PC-9 (cell line): ENCODE data around the gene TPRKB. TPM values are rescaled to one million over a fixed set of nuclear protein-coding genes. Genes with fewer than 3 reads are reported as not detected.

Experiments used
- BruUV-seq: library from RNA; stranded (reverse); fragments of 400-500 nt; replicated peaks from 2 replicates; lab custom pipeline; 2021; lab: Mats Ljungman, UMichigan
- CTCF ChIA-PET: fragments of 300-600 bp; sonication (Branson Sonifier 250); formaldehyde crosslinking; loops from one replicate; lab custom pipeline; 2022; ENCODE audit warnings: antibody characterized with exemption; lab: Charles Lee
- POLR2A ChIA-PET: fragments of 300-600 bp; sonication (Branson Sonifier 250); formaldehyde crosslinking; loops from one replicate; lab custom pipeline; 2022; ENCODE audit warnings: antibody characterized with exemption; ENCODE audit not compliant: unreplicated experiment; lab: Charles Lee
- DNase-seq, 2 experiments: peaks; one replicate each; pipeline versions ENCODE4 v3.0.0 to v3.0.0-alpha.2; 2015 to 2022; ENCODE audit warnings: mixed read lengths in 1 of 2
- H2AFZ ChIP-seq: fragments of 200-600 bp; sonication (generic); 2 replicates; pipeline ENCODE4 v1.8.1; 2017; ENCODE audit warnings: antibody characterized with exemption
- H3F3A ChIP-seq: fragments of 200-600 bp; sonication (generic); 2 replicates; pipeline ENCODE4 v1.8.1; 2017; ENCODE audit warnings: antibody characterized with exemption, mild to moderate bottlenecking, low read depth; ENCODE audit not compliant: insufficient read depth
- H3K27ac ChIP-seq: fragments of 200-600 bp; sonication (generic); 2 replicates; pipeline ENCODE4 v1.6.1; 2016; ENCODE audit warnings: mixed run types
- H3K27me3 ChIP-seq: fragments of 200-600 bp; sonication (generic); 2 replicates; pipeline ENCODE4 v1.6.1; 2016; ENCODE audit warnings: low read depth, mixed run types; ENCODE audit not compliant: insufficient read depth
- H3K36me3 ChIP-seq: fragments of 200-600 bp; sonication (generic); 2 replicates; pipeline ENCODE4 v1.6.1; 2016; ENCODE audit warnings: low read depth, mixed run types
- H3K4me1 ChIP-seq: fragments of 200-600 bp; sonication (generic); replicated peaks from 2 replicates; pipeline ENCODE4 v1.6.1; 2016; ENCODE audit warnings: mixed run types; ENCODE audit not compliant: insufficient read depth
- H3K4me2 ChIP-seq: fragments of 200-600 bp; sonication (generic); 2 replicates; pipeline ENCODE4 v1.6.1; 2017; ENCODE audit warnings: mixed run types
- H3K4me3 ChIP-seq: fragments of 200-600 bp; sonication (generic); 2 replicates; pipeline ENCODE4 v1.6.1; 2016; ENCODE audit warnings: mixed run types
- H3K79me2 ChIP-seq: fragments of 200-600 bp; sonication (generic); 2 replicates; pipeline ENCODE4 v1.6.1; 2017; ENCODE audit warnings: low read depth, mixed run types
- H3K9me2 ChIP-seq: fragments of 200-600 bp; sonication (generic); 2 replicates; pipeline ENCODE4 v1.8.1; 2017; ENCODE audit warnings: mild to moderate bottlenecking; ENCODE audit not compliant: insufficient read depth
- H3K9me3 ChIP-seq: fragments of 200-600 bp; sonication (generic); 2 replicates; pipeline ENCODE4 v1.8.1; 2016; ENCODE audit warnings: low read depth; ENCODE audit not compliant: insufficient read depth
- H4K20me1 ChIP-seq: fragments of 200-600 bp; sonication (generic); 2 replicates; pipeline ENCODE4 v1.8.1; 2017; ENCODE audit not compliant: insufficient read depth
- EZH2 ChIP-seq: fragments of 200-600 bp; sonication (generic); IDR thresholded peaks from 2 replicates; pipeline ENCODE4 v1.8.0; 2017; ENCODE audit warnings: antibody characterized with exemption, low read depth
- intact Hi-C: fragments of 100-400 bp; cut with micrococcal nuclease; formaldehyde crosslinking; loops from one replicate; pipeline ENCODE4 v1.10.0; 2022; ENCODE audit not compliant: unreplicated experiment
- total RNA-seq: library from RNA; stranded (reverse); gene quantifications from 2 replicates; pipeline ENCODE4 v1.2.3, GENCODE V29; 2021
- TF ChIP-seq, protein P1 (sequence below): fragments of 200-600 bp; sonication (generic); conservative IDR thresholded peaks from 2 replicates; pipeline ENCODE4 v1.6.1; 2017; ENCODE audit warnings: mixed run types, antibody characterized with exemption, mild to moderate bottlenecking, moderate library complexity

TPRKB gene
- total RNA-seq, 1 experiment from 2014 or later: 33.8 TPM

DNA sequence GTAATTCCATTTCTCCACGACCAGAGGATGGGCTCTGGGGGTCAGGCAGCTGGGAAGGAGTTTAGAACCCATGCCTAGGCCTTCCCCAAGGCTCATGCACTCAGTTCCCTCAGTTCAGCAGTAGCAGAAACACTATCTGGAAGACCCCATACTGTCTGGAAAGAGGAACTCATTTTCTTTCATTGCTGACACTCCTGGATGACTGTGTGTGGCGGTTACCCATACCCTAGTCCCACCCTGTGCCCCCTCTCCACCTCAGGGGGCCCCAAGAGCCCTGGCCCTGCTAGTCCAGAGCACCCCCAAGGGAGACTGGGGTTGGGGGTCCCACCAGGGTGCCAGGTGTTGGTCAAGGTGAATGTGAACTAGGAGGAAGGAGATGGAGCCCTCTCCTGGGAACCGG, 29.5 kb downstream of the TPRKB start:
- H3K27ac ChIP-seq: no peak overlapping the region
- H3K27me3 ChIP-seq: peaks cover 94% of the 10 kb centered on the region
- H3K4me1 ChIP-seq: no peaks in the 10 kb centered on the region
- no peak overlapping the region for H2AFZ ChIP-seq
- no peaks in the 10 kb centered on the region for H3K9me3 ChIP-seq
- no peaks in the 10 kb centered on the region for H3K9me2 ChIP-seq
- DNase-seq: peak in 1 of 2 experiments; percentile 21
- H3K36me3 ChIP-seq: no peaks in the 10 kb centered on the region
- BruUV-seq: no TSS peak
- H3K4me3 ChIP-seq: no peak overlapping the region
- TF ChIP-seq, protein P1, sequence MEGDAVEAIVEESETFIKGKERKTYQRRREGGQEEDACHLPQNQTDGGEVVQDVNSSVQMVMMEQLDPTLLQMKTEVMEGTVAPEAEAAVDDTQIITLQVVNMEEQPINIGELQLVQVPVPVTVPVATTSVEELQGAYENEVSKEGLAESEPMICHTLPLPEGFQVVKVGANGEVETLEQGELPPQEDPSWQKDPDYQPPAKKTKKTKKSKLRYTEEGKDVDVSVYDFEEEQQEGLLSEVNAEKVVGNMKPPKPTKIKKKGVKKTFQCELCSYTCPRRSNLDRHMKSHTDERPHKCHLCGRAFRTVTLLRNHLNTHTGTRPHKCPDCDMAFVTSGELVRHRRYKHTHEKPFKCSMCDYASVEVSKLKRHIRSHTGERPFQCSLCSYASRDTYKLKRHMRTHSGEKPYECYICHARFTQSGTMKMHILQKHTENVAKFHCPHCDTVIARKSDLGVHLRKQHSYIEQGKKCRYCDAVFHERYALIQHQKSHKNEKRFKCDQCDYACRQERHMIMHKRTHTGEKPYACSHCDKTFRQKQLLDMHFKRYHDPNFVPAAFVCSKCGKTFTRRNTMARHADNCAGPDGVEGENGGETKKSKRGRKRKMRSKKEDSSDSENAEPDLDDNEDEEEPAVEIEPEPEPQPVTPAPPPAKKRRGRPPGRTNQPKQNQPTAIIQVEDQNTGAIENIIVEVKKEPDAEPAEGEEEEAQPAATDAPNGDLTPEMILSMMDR: no peak
- no peak for TF ChIP-seq EZH2
- H4K20me1 ChIP-seq: no peaks in the 10 kb centered on the region
- no peaks in the 10 kb centered on the region for H3K79me2 ChIP-seq
- intact Hi-C loops: no loop called here
- no peaks in the 10 kb centered on the region for H3F3A ChIP-seq
- CTCF ChIA-PET: no interaction called here
- H3K4me2 ChIP-seq: no peak overlapping the region
- POLR2A ChIA-PET: no interaction called here

DNA sequence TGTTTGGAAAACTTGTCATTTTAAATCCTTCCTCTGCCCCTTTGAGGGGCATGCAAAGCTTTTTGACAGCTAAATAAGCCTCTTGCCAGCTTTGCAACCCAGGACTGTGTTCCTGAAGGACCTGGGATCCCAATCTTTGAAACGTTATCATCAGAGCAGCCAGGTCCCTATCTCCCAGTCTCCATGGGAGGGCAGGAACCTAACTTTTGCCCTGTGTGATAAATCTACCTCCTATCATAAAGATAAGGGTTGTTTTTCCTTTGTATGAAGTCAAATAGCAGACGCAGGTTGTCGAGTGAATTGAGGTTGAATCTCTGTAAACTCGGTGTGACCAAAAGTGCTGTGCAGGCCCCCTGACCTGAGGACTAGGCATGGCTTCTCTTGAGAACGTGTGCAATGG, 30.1 kb downstream of the TPRKB start:
- H3K27me3 ChIP-seq: peaks cover 95% of the 10 kb centered on the region
- no peaks in the 10 kb centered on the region for H3K36me3 ChIP-seq
- BruUV-seq: no TSS peak
- TF ChIP-seq, protein P1: no peak
- TF ChIP-seq EZH2: no peak
- no peaks in the 10 kb centered on the region for H3K4me1 ChIP-seq
- intact Hi-C loops: no loop called here
- ChIA-PET CTCF (no interaction called here), POLR2A (no interaction called here)
- H2AFZ ChIP-seq: no peak overlapping the region
- peak in 1 of 2 experiments; percentile 13 for DNase-seq
- no peaks in the 10 kb centered on the region for H3F3A ChIP-seq
- H3K79me2 ChIP-seq: no peaks in the 10 kb centered on the region
- no peaks in the 10 kb centered on the region for H3K9me2 ChIP-seq
- no peak overlapping the region for H3K27ac ChIP-seq
- no peak overlapping the region for H3K4me2 ChIP-seq
- H3K4me3 ChIP-seq: no peak overlapping the region
- H3K9me3 ChIP-seq: no peaks in the 10 kb centered on the region
- H4K20me1 ChIP-seq: no peaks in the 10 kb centered on the region

GRCh38 chr2:73705091-73705490, 32.1 kb downstream of the TPRKB start:
- no TSS peak for BruUV-seq
- ChIA-PET POLR2A (no interaction called here), CTCF (no interaction called here)
- Histone ChIP-seq H2AFZ (no peak overlapping the region), H3K79me2 (no peaks in the 10 kb centered on the region), H3K9me2 (no peaks in the 10 kb centered on the region), H3K9me3 (no peaks in the 10 kb centered on the region), H3K4me1 (no peaks in the 10 kb centered on the region), H3K27ac (no peak overlapping the region), H3K36me3 (no peaks in the 10 kb centered on the region), H3F3A (no peaks in the 10 kb centered on the region), H3K4me3 (no peak overlapping the region), H3K27me3 (peaks cover 87% of the 10 kb centered on the region), H3K4me2 (no peak overlapping the region), H4K20me1 (no peaks in the 10 kb centered on the region)
- DNase-seq: peak in 1 of 2 experiments; percentile 16
- intact Hi-C loops: no loop called here
- no peak for TF ChIP-seq EZH2
- TF ChIP-seq, protein P1: no peak
